Measurements from ENCODE around the gene PPFIBP1.

Gene PPFIBP1

GRCh38 chr12:27524839-27525753, 1.1 kb downstream of the PPFIBP1 start:
- H3K4me2 ChIP-seq (ENCODE audit: low read depth, low read length) = peak overlapping the region; percentile 52; the same call in 1 of the 2 replicates
- peak overlapping the region; percentile 73 for H2AFZ ChIP-seq (ENCODE audit: low read length)
- H3K27ac ChIP-seq (ENCODE audit: low read length) = no peak overlapping the region
- no peaks in the 10 kb centered on the region for H3K9me3 ChIP-seq (replicated peaks; ENCODE audit: insufficient read depth, low read length)
- no peaks in the 10 kb centered on the region for H3K9me2 ChIP-seq (replicated peaks; ENCODE audit: insufficient read depth, low read length)
- no peaks in the 10 kb centered on the region for H3K36me3 ChIP-seq (replicated peaks; ENCODE audit: insufficient read depth, low read length)
- no peaks in the 10 kb centered on the region for H4K20me1 ChIP-seq (ENCODE audit: insufficient read depth, low read length)
- peak overlapping the region; percentile 78 for H3K4me3 ChIP-seq (ENCODE audit: low read length)
- H3K27me3 ChIP-seq (replicated peaks; ENCODE audit: insufficient read depth, low read length) = no peaks in the 10 kb centered on the region
- H3F3A ChIP-seq (ENCODE audit: insufficient read depth, low read length) = no peaks in the 10 kb centered on the region; the same call in 1 of the 2 replicates
- H3K4me1 ChIP-seq (ENCODE audit: low read length) = no peaks in the 10 kb centered on the region
- TF ChIP-seq EZH2 (optimal IDR thresholded peaks at IDR 0.05; ENCODE audit: low read depth, low read length) (no peak), EZH2phosphoT487 (IDR thresholded peaks at IDR 0.05; ENCODE audit: low read length) (no peak), CTCF (IDR thresholded peaks at IDR 0.05; ENCODE audit: low read length) (no peak)
- H3K9ac ChIP-seq (ENCODE audit: low read length) = peak overlapping the region; percentile 7; the same call in 1 of the 2 replicates
- no peak for DNase-seq
- no peaks in the 10 kb centered on the region for H3K79me2 ChIP-seq (ENCODE audit: low read length)

- no peak overlapping the region for H2AFZ ChIP-seq (ENCODE audit: low read length)
- DNase-seq = no peak
- no peak overlapping the region for H3K27ac ChIP-seq (ENCODE audit: low read length)
- no peaks in the 10 kb centered on the region for H3K9me2 ChIP-seq (replicated peaks; ENCODE audit: insufficient read depth, low read length)
- H3K4me2 ChIP-seq (ENCODE audit: low read depth, low read length) = no peak overlapping the region
- TF ChIP-seq CTCF (IDR thresholded peaks at IDR 0.05; ENCODE audit: low read length) (no peak), EZH2 (optimal IDR thresholded peaks at IDR 0.05; ENCODE audit: low read depth, low read length) (no peak), EZH2phosphoT487 (IDR thresholded peaks at IDR 0.05; ENCODE audit: low read length) (no peak)
- no peaks in the 10 kb centered on the region for H3K4me1 ChIP-seq (ENCODE audit: low read length)
- H3K27me3 ChIP-seq (replicated peaks; ENCODE audit: insufficient read depth, low read length) = no peaks in the 10 kb centered on the region
- no peak overlapping the region for H3K9ac ChIP-seq (ENCODE audit: low read length)
- no peaks in the 10 kb centered on the region for H3K36me3 ChIP-seq (replicated peaks; ENCODE audit: insufficient read depth, low read length)
- H3K9me3 ChIP-seq (replicated peaks; ENCODE audit: insufficient read depth, low read length) = no peaks in the 10 kb centered on the region
- no peaks in the 10 kb centered on the region for H4K20me1 ChIP-seq (ENCODE audit: insufficient read depth, low read length)
- H3K79me2 ChIP-seq (ENCODE audit: low read length) = no peaks in the 10 kb centered on the region
- H3K4me3 ChIP-seq (ENCODE audit: low read length) = no peak overlapping the region
- H3F3A ChIP-seq (ENCODE audit: insufficient read depth, low read length) = no peaks in the 10 kb centered on the region; the same call in 1 of the 2 replicates
Observed at GRCh38 chr12:27527512-27527911, 3.5 kb downstream of the PPFIBP1 start.

DNA sequence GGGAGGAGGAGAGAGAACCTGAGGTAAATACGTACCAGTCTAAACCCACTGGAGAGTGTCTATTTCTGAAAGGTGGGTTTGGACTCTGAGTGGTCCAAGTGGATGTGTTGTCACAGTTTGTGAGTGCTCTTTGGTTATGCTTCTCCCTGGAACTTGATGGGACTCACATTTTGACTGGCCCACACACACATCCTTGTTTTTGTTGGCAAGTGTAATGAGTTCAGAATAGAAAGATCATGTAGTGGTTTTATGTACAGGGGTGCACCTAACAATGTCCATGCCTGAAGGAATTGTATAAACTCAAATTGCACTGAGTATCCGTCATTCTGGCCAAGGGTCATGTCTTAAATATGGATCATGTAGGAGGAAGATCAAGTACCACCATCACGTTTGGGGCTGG, 4.8 kb downstream of the PPFIBP1 start:
- H2AFZ ChIP-seq (ENCODE audit: low read length) = no peak overlapping the region
- no peaks in the 10 kb centered on the region for H4K20me1 ChIP-seq (ENCODE audit: insufficient read depth, low read length)
- no peak overlapping the region for H3K4me3 ChIP-seq (ENCODE audit: low read length)
- no peak for TF ChIP-seq CTCF (IDR thresholded peaks at IDR 0.05; ENCODE audit: low read length)
- no peak for TF ChIP-seq EZH2phosphoT487 (IDR thresholded peaks at IDR 0.05; ENCODE audit: low read length)
- no peak for TF ChIP-seq EZH2 (optimal IDR thresholded peaks at IDR 0.05; ENCODE audit: low read depth, low read length)
- no peak overlapping the region for H3K9ac ChIP-seq (ENCODE audit: low read length)
- H3K4me1 ChIP-seq (ENCODE audit: low read length) = no peaks in the 10 kb centered on the region
- no peak overlapping the region for H3K4me2 ChIP-seq (ENCODE audit: low read depth, low read length)
- H3K9me2 ChIP-seq (replicated peaks; ENCODE audit: insufficient read depth, low read length) = no peaks in the 10 kb centered on the region
- no peaks in the 10 kb centered on the region; the same call in 1 of the 2 replicates for H3F3A ChIP-seq (ENCODE audit: insufficient read depth, low read length)
- no peaks in the 10 kb centered on the region for H3K27me3 ChIP-seq (replicated peaks; ENCODE audit: insufficient read depth, low read length)
- H3K79me2 ChIP-seq (ENCODE audit: low read length) = no peaks in the 10 kb centered on the region
- DNase-seq = no peak
- H3K9me3 ChIP-seq (replicated peaks; ENCODE audit: insufficient read depth, low read length) = no peaks in the 10 kb centered on the region
- H3K36me3 ChIP-seq (replicated peaks; ENCODE audit: insufficient read depth, low read length) = no peaks in the 10 kb centered on the region
- no peak overlapping the region for H3K27ac ChIP-seq (ENCODE audit: low read length)

Data from MM.1S (cell line).